IPS-18a (cell line): ENCODE data around the gene CNKSR3.

Experiments
- H3K27ac ChIP-seq: one replicate; pipeline ENCODE4 v1.5.1; 2013; ENCODE audit warnings: low read length
- H3K27me3 ChIP-seq: one replicate; pipeline ENCODE4 v1.6.1; 2013; ENCODE audit warnings: mild to moderate bottlenecking, low read length; ENCODE audit not compliant: control insufficient read depth, insufficient read depth
- H3K36me3 ChIP-seq: one replicate; pipeline ENCODE4 v1.6.1; 2013; ENCODE audit warnings: low read depth, low read length; ENCODE audit not compliant: control insufficient read depth
- H3K4me1 ChIP-seq: one replicate; pipeline ENCODE4 v1.6.1; 2013; ENCODE audit warnings: low read depth, low read length; ENCODE audit not compliant: control insufficient read depth
- H3K4me3 ChIP-seq: one replicate; pipeline ENCODE4 v1.5.1; 2013; ENCODE audit warnings: low read length
- H3K9ac ChIP-seq: one replicate; pipeline ENCODE4 v1.6.1; 2013; ENCODE audit warnings: mild to moderate bottlenecking, low read length, moderate library complexity
- H3K9me3 ChIP-seq: one replicate; pipeline ENCODE4 v1.6.1; 2013; ENCODE audit warnings: low read depth, low read length; ENCODE audit not compliant: control insufficient read depth

The CNKSR3 gene

DNA sequence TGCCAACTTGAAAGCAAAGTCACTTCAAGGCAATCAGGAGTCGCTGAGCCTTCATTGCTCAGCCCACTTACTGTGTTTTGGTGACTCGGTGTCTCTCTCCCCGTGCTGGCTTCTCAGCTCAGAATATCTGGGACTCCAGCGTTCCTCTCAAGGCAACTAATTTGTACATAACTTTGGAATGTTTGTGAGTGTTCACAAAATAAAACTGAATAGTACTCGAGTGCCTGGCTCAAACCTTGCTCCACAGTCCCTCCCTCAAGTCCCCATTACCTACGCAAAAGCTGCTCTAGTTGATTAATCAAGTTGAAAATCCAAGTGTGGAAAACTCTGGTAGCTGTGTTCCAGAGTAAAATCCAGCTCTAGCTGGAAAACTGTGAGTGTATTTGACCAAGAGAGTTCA, 162.5 kb downstream of the CNKSR3 start:
- H3K9ac ChIP-seq = no peak overlapping the region
- H3K4me1 ChIP-seq = no peaks in the 10 kb centered on the region
- H3K27ac ChIP-seq = no peak overlapping the region
- H3K9me3 ChIP-seq = no peaks in the 10 kb centered on the region
- H3K27me3 ChIP-seq = no peaks in the 10 kb centered on the region
- H3K4me3 ChIP-seq = no peak overlapping the region
- H3K36me3 ChIP-seq = no peaks in the 10 kb centered on the region

DNA sequence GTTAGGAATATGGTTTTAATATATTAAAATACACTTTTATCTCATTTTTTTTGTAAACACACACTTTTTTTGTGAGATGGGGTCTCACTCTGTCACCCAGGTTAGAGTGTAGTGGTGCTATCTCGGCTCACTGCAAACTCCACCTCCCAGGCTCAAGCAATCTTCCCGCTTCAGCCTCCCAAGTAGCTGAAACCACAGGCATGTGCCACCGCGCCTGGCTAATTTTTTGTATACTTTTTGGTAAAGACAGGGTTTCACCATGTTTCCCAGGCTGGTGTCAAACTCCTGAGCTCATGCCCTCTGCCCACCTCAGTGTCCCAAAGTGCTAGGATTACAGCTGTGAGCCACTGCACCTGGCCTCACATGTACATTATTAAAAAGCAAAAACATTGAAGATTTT, 164.7 kb downstream of the CNKSR3 start:
- H3K9ac ChIP-seq = no peak overlapping the region
- H3K4me1 ChIP-seq = peaks cover 5% of the 10 kb centered on the region
- no peaks in the 10 kb centered on the region for H3K9me3 ChIP-seq
- no peaks in the 10 kb centered on the region for H3K27me3 ChIP-seq
- no peak overlapping the region for H3K4me3 ChIP-seq
- no peak overlapping the region for H3K27ac ChIP-seq
- no peaks in the 10 kb centered on the region for H3K36me3 ChIP-seq

DNA sequence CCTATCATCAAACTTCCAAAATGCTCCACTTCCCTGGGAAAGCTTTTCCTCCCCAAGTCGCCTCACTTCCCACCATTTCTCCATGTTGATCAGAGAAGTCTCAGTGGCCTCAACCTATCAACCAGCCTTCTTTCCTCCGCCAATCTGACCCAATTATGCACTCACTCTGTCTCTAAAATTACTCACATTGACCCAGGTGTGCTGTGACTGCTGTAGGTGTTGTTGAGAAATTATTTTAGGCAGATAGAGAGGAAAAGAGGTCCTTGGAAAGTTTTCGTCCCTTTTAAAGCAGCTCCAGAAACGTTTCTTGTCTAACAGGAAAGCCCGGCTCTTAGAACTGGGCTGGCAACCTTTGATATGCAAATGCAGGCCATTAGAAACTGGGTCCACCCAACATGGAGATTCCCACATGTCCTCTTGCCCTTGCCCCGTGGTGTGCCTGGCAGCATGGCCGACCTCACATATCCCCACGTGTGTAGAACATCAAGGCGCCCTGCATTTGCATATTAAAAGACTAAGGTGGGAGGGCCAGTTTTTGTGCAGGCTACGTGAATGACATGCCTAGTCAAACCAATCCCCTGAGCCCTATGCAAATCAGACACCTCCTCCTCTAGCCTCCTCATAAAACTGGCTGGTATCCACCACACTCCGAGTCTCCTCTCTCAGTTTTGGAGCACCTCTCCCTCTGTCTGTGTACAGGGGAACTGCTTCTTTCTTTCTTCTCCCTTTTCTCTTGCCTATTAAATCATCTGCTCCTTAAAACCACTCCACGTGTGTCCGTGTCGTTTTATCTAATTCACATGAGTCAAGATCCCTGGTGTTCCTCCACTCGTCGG, 166.8 kb downstream of the CNKSR3 start:
- Histone ChIP-seq H3K4me3 (no peak overlapping the region), H3K9me3 (no peaks in the 10 kb centered on the region), H3K27me3 (no peaks in the 10 kb centered on the region), H3K9ac (no peak overlapping the region), H3K4me1 (peaks cover 5% of the 10 kb centered on the region), H3K27ac (no peak overlapping the region), H3K36me3 (no peaks in the 10 kb centered on the region)

DNA sequence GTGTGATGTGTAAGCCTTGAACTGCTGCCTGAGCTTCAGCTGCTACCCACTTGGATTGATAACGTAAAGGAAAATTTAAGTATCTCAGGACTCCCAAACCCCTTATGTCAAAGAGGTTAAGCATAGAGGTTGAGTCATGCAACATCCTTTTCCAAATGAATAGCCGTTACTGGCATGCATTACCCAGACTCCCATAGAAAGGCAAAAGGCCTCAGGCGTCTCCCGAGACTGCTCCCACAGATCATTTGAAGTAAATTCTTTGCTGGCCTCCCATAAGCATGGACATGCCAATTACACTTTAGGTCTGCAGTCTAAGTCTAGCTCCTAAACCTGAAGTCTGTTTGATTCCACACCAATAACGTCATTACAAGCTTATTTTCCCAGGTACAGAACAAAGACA, 168.6 kb downstream of the CNKSR3 start:
- H3K4me3 ChIP-seq = no peak overlapping the region

DNA sequence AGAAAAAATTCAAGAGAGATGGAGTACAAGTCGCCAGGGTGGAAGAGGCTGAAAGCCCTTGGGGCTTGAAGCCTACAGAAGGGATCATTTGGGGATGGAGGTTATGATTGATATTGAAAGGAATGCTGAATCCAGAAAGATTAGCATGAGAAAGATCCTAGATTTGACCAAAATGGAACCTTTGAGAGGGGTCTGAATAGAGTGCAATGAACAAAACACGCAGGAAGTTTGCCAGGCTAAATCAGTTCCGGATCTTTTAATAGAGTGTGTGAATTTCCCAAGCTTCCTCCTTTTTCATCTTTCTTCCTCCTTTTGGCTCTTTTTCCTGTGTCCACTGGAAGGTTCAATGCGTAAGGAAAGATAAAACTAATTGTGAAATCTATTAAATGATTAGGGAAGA, 169.1 kb downstream of the CNKSR3 start:
- H3K9me3 ChIP-seq = no peaks in the 10 kb centered on the region
- H3K4me3 ChIP-seq = no peak overlapping the region
- H3K36me3 ChIP-seq = no peaks in the 10 kb centered on the region
- H3K27ac ChIP-seq = no peak overlapping the region
- no peaks in the 10 kb centered on the region for H3K27me3 ChIP-seq
- H3K4me1 ChIP-seq = peaks cover 5% of the 10 kb centered on the region
- no peak overlapping the region for H3K9ac ChIP-seq

More for the DNA sequence above, 168.6 kb downstream of the CNKSR3 start:
- H3K9me3 ChIP-seq = no peaks in the 10 kb centered on the region
- no peak overlapping the region for H3K9ac ChIP-seq
- H3K27ac ChIP-seq = no peak overlapping the region
- no peaks in the 10 kb centered on the region for H3K27me3 ChIP-seq
- peaks cover 5% of the 10 kb centered on the region for H3K4me1 ChIP-seq
- no peaks in the 10 kb centered on the region for H3K36me3 ChIP-seq
